NK-92 treated with Interleukin-12 subunit alpha and Interleukin-12 subunit beta, amount 100 ng/mL, for 24 hours (cell line): ENCODE data around the gene CA11.

Source experiments
- DNase-seq: peaks from one replicate; lab custom pipeline; 2025; lab: John Stamatoyannopoulos, UW

The CA11 gene

GRCh38 chr19:48613024-48613851 lies 32.7 kb downstream of the CA11 start:
- no peak for DNase-seq

DNA sequence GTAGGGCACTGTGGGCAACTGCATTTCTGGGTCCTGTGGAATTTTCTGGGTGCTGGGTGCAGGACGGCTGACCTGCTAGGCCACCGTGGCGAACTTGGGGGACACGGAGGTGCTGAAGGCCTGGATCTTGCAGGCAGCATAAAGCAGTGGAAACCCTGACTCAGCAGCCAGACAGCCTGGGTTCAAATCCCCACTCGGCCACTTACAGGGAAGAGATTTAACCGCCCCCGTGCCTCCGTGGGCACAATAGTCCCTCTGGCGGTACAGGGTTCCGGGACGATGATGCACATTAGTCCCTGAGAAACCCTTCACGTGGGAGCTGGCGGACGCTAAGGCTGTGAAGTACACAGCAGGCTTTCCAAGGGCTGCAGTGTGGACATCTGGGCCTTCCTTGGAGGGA lies 34.1 kb downstream of the CA11 start:
- DNase-seq, result no peak

DNA sequence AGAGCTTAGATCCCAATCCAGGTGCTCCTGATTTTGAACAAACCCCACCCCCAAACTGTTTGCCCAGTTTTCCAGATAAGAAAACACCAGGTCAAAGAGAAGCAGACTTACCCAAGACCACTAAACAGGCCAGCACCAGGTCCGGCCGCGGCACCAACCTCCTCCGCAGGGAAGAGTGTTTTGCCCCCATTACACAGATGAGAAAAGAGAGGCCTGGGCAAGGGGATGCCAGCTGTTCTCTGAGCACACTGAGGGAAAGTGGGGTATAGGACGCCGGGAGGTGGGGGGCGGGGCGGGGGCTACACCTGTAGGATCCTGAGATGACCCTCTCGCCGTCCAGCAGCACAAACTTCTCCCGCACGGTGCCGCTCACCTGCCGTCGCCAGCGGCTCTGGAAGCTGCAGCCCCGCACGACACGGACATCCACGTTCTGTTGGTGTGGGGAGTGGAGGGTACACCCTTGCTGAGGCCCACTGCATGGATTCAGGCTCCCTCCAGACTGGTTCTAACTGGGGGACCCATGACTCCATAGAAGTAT lies 36.3 kb downstream of the CA11 start:
- DNase-seq, result no peak

DNA sequence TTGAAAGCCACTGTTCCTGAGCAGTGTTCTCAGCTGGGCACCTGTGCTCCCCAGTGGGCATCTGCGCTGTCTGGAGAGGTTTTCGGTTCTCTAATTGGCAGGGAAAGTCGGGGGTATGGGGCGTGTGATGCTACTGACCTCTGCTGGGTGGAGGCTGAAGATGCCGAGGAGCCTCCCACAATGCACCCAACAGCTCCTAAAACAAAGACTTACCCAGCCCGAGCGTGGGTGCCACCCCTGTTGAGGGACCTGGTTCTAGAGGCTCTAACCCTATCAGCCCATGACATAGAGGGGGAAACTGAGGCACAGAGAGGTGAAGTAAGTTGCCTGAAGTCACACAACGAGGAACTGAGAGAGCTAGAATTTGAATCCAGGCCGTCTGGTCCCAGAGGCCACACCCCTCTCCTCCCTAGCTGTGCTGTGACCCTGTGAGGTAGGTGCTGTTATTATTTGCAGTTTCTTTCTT lies 37.2 kb downstream of the CA11 start:
- DNase-seq, result no peak

- no peak for DNase-seq
These were observed 38.6 kb downstream of the CA11 start for GRCh38 chr19:48607359-48607755.

- no peak for DNase-seq
These were observed 39.3 kb downstream of the CA11 start, which contains the start of gene SPACA4 for GRCh38 chr19:48606463-48607358. Gene SPACA4 (plus strand): TSS chr19:48606742. CDS start chr19:48606979, 237 bp downstream.

DNA sequence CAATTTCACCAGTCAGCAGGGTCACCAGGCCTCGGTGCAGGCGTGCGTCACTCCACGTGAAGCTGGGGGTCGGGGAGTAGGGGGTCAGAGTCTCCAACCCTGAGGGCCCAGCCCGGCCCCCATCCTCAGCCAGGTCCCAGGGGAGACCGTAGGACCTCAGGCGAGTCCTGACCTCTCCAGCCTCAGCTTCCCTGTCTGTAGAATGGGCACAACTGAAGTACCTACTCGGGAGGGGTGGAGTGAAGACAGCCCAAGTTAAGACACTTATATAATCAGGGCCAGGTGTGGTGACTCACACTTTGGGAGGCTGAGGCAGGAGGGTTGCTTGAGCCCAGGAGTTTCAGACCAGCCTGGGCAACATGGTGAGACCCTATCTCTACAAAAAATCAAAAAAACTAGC lies 42.1 kb downstream of the CA11 start:
- no peak for DNase-seq

DNA sequence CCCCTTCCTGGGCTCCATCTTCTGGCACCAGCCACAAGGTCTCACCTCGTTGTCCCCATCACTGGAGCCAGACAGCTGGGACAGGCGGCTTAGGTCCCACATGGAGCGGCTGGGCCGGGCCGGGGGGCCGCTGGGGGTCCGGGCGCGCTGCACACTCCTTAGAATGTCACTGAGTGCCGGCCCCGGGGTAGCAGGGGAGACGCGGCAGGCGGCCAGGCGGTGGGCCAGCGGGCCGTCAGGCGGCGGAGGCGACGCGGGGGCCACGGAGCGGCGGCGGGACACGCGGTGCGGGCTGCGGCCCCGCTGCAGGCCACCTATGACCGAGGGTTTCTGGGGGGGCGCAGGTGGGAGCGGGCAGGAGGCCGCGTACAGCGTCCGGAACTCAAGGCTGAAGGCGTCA lies 42.5 kb downstream of the CA11 start:
- DNase-seq, result no peak

DNA sequence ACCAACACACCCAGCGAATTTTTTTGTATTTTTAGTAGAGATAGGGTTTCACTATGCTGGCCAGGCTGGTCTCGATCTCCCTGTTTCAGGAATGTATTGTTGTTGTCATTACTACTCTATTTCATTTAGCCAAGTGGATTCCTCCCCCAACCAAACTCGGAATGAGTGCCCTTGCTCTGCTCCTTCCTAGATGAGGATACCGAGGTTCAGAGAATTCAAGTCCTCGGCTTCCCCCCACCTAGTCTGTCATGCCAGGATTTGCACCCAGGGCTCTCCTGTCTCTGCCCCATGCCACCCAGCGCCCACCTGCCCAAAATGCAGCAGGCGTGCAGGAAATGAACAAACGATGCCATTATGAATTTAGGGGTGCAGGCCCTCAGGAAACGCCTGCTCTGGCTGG lies 43.0 kb downstream of the CA11 start:
- DNase-seq, result no peak

DNA sequence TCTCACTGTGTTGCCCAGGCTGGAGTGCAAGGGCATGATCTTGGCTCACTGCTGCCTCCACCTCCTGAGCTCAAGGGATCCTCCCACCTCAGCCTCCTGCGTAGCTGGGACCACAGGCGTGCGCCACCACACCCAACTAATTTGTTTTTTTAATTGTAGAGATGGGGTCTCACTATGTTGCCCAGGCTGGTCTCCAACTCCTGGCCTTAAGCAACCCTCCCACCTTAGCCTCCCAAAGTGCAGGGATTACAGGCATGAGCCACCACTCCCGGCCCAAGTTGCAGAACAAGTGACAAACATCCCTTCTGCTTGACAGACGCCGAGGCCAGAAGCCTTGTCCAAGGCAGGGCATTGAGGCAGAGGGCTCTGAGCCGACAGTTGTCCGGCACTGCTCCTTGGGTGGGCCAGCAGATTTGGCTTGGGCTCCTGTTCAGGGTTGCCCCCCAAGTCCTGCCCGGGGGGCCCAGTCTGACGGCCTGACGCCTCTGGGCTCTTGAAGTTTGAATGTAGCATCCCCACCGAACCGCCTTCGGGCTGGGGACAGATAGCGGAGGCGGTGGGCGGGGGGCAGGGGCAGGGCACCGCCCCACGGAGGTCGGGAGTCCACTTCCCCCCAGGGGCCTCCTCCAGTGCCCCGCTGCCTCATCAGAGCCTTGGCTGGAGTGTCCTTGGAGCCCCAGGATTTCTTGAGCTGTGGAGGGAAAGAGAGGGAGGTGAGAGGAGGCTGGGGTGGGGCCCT lies 45.1 kb downstream of the CA11 start:
- no peak for DNase-seq

DNA sequence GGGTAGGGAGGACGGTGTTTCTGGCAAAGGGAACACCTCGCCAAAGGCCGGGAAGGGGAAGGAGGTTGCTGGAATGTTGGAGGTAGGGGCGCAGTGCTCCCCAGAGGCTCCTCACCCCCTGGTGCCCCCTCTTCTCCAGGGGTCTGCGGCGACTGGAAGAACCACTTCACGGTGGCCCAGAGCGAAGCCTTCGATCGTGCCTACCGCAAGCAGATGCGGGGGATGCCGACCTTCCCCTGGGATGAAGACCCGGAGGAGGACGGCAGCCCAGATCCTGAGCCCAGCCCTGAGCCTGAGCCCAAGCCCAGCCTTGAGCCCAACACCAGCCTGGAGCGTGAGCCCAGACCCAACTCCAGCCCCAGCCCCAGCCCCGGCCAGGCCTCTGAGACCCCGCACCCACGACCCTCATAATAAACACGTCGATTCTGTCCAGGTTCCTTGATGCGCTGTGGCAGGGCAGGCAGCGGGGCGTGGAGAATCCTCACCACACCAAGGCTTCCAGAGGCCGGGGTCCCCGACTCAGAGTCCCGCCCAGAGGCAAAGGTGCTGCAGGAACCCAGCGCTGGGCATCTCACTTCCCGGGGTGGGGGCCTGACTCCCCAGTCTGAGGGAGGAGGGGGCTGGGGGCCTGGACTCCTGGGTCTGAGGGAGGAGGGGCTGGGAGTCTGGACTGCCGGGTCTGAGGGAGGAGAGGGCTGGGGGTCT lies 46.8 kb downstream of the CA11 start:
- DNase-seq, result no peak

DNA sequence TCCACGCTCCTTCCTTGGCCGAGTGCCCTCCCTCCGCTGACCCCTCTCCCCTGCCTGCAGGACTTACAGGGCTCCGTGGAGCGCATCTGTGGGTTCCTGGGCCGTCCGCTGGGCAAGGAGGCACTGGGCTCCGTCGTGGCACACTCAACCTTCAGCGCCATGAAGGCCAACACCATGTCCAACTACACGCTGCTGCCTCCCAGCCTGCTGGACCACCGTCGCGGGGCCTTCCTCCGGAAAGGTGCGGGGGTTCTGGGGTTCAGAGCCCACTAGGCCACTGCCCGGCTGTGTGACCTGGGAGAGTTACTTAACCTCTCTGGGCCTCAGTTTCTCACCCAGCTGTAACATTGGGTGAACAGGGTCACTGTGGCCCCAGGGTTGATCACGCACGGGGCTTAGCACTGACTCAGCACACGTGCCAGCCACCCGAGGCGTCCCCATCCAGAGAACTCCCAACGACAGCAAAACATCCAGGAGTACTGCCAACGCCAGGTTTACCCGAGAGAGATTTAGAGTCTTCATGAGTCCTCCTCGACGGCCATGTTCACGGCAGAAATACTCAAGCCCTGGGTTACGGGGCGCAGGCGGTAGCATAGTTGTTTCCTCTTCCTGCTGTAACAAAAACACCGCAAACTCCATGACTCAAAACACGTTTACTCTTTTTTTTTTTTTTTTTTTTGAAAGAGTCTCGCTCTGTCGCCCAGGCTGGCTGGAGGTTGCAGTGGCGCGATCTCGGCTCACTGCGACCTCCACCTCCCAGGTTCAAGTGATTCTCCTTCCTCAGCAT lies 49.1 kb downstream of the CA11 start:
- no peak for DNase-seq

DNA sequence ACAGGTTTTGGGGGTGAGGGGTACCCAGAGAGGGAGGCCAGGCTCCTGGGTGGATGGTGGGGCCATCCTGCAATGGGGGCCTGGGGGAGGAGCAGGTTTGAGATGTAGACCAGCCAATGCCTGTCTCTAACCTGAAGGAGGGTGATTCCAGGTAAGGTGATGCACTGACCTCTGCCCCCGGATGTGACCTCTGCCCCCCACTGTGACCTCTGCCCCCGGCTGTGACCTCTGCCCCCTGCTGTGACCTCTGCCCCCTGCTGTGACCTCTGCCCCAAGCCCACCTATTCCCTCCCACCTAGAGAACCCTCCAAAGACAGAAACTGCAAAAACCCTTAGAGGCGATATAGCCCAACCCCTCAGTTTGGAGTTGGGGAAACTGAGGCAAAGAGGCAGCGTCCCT lies 49.8 kb downstream of the CA11 start:
- DNase-seq, result no peak

GRCh38 chr19:48595833-48596232 lies 50.2 kb downstream of the CA11 start:
- no peak for DNase-seq

- no peak for DNase-seq
These were observed 50.8 kb downstream of the CA11 start for GRCh38 chr19:48595171-48595570.

GRCh38 chr19:48591021-48591420 lies 55.0 kb downstream of the CA11 start:
- DNase-seq, result no peak

GRCh38 chr19:48588670-48589401 lies 57.2 kb downstream of the CA11 start:
- DNase-seq, result peak; percentile 59
